LHCN-M2 (cell line): ENCODE results near the gene F7. TPM values are rescaled to one million over a fixed set of nuclear protein-coding genes. Genes with fewer than 3 reads are reported as not detected.
"Not testable (repeated sequence)": the region's sequence is repeated elsewhere in the genome, so short reads cannot be mapped to it uniquely, and the experiment has no call there.

Experiments used
- DNase-seq: peaks from one replicate; pipeline ENCODE4 v3.0.0-alpha.2; 2012; ENCODE audit warnings: low read depth
- total RNA-seq: library from RNA; depleted of rRNA; stranded (reverse); fragments of >200 nt; gene quantifications from 2 replicates; pipeline ENCODE4 v1.2.3, GENCODE V29; 2014

The F7 gene
- total RNA-seq, 1 experiment from 2014 or later: not detected

DNA sequence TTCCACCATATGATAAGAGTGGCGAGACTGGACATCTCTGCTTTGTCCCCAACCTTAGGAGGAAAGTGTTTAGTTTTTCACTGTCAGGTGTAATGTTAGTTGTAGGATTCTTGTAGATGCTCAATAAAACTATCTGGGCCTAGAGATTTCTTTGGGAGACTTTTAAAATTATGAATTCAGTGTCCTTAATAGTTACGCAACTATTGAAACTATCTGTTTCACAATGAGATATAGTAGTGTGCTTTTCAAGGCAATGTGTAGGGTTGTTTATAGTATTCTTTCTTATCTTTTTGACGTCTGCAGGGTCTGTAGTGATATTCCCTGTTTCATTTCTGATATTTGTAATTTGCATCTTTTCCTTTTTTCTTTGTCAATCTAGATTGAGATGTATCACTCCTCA lies 33.2 kb upstream of the F7 start:
- no peak for DNase-seq

DNA sequence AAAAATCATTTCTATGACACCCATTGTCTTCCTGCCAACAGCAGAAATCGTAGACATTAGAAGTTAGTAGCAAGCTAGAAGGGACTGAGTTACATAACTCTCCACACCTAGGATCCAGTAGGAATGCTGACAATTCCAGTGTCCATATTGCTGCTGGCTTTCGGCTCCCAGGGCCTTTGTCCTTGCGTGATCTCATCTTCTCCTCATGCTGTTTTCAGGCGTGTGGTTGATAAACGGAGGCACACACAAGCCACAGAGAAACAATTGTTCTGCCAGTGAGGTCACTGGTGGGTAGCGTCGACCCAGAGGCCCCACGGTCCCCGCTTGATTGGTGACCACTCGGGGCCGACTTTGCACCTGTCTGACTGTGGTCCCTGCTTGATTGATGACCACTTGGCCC lies 31.6 kb upstream of the F7 start:
- DNase-seq: no peak

DNA sequence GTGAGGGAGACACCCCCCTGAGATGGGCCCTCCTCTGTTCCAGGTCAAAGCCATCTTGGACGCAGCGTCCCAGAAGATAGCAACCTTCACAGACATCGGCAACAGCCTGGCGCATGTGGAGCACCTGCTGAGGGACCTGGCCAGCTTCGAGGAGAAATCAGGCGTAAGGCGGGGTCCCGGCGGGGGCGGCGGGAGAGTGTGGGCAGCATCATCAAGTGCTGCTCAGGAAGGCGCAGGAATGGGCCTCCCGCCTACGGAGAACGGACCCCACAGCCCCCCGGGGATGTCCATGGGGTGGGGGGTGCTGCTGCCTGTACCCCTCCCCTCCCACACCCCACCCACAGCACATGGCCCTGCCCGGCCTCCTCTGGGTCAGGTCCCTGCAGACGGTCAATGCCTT lies 31.2 kb upstream of the F7 start:
- no peak for DNase-seq

DNA sequence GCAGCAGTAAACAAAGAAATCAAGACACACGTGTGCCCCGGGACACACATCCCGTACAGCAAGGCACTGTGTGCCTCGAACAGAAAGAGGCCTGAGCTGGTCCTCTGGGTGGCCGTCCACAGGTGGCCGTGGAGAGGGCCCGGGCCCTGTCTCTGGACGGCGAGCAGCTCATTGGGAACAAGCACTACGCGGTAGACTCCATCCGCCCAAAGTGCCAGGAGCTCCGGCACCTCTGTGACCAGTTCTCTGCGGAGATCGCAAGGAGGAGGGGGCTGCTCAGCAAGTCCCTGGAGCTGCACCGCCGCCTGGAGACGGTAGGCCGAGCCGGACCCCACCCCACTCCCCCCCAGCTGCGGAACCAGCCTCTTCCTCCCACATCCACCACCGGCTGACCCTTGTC lies 30.7 kb upstream of the F7 start:
- DNase-seq: no peak

DNA sequence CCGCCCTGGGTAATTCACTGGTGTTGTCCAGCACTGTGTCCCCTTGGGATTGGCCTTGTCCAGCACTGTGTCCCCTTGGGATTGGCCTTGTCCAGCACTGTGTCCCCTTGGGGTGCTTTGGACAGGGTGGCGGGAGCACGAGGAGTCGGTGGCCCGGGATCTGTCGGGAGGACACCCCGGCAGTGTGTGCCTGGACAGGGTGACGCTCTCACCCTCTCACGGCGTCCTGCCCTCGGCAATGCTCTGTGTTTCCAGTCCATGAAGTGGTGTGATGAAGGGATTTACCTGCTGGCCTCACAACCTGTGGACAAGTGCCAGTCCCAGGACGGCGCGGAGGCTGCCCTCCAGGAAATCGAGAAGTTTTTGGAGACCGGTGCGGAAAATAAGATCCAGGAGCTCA lies 29.9 kb upstream of the F7 start:
- DNase-seq: no peak

DNA sequence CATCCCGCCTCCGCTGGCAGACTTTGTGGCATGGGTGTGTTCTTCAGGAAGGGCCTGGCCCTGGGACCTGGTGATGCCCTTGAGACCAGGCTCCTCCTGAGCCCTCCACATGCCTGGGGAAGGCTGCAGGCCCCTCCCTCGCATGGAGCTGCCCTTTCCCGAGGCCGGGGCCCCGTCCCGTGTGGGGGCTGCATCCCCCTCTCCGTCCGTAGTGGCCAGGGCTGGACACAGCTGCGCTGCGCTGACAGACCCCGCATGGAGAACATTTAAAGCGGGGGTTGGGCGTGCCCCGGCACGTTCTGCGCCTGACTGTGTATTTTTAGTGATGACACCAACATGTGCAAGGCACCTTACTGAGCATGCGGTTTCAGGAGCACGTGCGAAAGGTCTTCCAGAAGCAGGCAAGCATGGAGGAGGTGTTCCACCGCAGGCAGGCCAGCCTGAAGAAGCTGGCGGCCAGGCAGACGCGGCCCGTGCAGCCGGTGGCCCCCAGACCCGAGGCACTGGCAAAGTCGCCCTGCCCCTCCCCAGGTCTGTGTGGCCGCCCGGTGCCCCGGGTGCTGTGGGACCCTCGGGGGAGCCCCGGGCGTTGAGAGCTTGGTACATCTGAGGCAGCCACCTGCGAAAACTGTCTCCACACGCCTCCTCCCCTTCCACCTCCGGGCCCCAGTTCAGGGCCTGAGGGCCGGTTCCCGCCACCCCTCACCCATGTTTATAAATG lies 28.8 kb upstream of the F7 start:
- no peak for DNase-seq

DNA sequence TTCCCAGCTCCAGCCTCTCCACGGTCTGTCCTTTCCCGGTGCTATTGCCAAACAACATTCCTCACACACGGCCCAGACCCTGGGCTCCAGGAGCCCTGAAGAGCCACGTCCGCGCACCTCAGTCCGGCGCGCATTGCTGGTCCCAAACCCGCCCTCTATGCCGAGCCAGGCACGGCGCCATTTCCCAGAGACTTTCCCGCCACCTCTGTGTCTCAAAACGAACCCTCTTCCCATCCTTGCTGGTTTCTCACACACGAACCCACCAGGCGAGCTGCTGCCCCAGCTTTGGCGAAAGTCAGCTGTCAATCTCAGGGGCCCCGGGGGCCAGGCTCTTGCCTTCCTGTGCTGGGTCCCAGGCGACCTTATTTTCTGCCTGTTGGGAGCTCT lies 28.0 kb upstream of the F7 start:
- no peak for DNase-seq

DNA sequence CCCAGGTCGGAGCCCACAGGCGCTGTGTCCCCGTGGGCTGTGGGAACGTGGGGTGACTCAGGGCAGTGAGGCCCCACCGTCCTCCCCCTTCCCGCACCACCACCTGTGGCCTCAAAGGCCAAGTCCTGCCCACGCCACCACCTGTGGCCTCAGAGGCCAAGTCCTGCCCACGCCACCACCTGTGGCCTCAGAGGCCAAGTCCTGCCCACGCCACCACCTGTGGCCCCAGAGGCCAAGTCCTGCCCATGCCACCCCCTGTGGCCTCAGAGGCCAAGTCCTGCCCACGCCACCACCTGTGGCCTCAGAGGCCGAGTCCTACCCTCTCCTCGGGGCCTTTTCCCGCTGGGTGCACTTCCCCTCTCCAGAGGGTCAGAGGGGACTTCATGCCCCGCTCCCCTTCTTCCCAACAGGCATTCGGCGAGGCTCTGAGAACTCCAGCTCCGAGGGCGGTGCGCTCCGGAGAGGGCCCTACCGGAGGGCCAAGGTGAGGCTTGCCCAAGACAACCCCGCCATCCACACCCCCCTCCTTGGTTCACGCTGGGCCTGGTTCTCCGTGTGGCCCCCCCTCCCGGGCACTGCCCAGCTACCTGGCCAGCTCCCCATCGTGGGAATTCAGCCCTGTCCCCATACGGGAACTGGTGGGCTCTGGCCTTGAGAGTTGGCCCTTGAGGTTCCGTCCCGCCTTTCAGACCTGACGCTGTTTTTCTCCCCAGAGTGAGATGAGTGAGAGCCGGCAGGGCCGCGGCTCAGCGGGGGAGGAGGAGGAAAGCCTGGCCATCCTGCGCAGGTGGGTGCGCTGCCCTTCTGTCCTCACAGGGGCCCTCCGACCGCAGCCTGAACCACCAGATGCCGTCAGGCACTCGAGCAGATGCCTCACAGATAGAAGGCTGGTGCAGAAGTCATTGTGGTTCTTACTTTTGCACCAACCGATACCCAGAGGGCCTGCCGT lies 27.4 kb upstream of the F7 start:
- no peak for DNase-seq

DNA sequence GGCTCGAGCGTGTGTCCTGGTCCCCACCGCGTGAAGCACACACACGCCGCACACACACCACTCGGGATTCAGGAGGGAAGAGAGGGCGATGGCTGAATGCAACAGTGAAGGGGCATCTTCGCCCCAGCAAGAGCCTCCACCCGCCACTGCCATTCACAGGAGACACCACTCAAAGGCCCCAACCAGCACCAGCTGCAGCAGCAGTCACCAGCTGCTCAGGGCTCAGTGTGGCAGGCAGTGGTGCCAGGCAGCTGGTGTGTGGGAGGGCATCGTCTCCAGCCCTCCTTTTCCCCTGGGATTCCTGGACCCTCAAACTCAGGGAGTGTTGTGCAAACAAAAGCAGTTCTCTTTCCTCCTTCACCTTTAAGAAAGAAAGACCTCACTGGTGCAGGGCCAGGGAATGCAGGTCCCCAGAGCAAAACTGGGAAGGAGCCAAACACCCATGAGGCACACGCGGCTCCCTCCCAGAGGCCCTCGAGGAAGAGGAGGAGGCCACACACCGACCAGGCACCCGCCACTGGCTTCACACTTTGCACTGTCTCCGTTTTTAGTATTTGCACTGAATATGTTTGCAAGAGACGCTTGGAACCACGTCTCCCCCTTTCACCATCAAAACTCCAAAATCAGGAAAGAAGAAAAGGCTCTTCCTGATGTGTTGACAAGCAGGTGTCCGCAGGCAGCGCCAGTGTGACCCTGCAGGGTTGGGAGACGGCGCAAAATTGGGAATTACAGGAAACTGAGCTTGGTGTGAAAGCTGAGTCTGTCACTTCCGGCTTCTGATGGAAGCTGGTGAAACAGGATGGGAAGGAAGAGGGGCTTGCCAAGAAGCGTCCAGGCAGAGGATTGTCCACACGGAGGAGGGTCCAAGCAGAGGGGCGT lies 26.4 kb upstream of the F7 start:
- DNase-seq: peak; percentile 32

DNA sequence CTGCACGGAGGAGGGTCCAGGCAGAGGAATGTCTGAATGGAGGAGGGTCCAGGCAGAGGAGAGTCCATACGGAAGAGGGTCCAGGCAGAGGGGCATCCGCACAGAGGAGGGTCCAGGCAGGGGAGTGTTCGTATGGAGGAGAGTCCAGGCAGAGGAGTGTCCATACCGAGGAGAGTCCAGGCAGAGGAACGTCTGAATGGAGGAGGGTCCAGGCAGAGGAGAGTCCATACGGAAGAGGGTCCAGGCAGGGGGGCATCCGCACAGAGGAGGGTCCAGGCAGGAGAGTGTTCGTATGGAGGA lies 25.9 kb upstream of the F7 start:
- DNase-seq: not testable (repeated sequence)

DNA sequence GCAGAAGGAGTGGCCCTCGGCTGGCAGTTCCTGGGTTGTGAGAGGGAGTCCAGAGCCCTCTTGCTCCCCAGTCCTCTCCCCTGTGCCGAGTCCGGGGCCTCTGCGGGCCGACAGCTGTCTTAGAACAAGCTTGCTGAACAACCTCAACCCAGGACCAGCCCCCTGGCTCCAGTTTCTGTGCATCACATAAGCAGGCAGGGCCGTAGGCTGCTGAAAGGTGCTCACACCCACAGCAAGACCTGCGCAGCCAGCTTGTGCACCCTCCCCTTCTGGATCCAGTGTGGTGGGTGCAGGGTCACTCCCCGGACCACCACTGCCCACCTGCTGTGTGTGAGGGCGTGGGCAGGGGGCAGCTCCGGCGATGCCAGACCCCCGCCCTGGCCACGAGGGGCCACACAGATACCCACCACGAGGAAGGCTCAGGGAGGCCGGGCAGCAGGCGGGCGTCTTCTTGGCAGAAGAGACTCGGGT lies 25.2 kb upstream of the F7 start:
- DNase-seq: no peak

DNA sequence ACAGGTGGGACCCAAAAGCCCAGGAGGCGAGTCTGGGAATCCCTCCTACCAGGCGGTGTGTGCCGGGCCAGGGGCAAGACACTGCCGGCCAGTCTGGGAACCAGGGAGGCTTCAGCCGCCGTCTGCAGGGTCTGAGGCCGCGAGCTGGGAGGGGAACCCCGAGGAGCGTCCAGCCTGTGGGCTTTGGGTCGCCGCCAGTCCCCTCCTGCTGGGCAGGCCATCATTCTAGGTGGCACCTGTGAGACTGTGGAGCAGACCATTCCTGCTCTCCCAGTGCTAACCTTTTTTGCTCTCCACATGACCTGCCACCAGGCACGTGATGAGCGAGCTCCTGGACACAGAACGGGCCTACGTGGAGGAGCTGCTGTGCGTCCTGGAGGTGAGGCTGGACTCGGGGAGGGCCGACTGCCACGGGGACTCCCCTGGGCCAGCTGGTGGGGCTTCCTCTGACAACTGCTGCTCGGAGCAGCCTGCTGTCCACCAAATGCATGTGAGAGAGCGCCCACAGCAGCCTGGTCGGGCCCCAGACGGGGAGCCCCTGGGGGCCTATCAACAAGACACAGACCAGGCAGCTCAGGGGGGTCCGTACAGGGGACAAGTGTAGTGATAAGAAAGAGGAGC lies 24.6 kb upstream of the F7 start:
- DNase-seq: no peak

DNA sequence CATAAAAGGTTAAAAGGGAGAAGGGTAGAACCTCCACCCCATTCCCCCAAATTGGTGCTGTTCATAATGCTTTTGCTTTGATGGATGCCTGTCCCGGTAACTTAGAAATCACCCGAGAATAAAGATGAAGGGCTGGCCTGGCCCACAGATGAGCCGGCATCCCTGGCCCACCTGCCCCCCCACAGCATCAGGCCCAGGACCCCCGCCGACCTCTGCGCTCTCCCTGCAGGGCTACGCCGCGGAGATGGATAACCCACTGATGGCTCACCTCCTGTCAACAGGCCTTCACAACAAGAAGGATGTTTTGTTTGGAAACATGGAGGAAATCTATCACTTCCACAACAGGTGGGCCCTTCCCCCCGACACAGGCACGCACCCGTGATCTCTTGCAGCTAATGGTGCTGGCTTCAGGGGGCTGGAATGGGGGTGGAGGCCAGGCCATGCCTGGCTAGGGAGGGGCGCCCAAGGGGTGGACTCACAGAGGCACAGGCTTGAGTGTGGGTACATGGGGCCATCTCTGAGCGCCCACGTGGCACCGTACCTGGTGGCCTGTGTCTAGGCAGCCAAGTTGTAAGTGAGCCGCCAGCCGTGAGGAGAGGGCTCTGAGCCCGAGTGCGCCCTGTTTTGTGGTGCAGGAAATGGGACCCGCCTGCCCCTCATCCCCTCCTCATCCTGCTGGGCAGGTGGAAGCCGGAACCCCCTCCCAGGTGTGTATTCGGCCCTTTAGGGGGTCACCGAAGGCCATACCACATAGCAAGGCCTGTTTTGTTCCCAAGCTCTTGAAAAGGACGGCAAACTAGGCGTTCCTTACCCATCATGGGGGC lies 23.2 kb upstream of the F7 start:
- no peak for DNase-seq

DNA sequence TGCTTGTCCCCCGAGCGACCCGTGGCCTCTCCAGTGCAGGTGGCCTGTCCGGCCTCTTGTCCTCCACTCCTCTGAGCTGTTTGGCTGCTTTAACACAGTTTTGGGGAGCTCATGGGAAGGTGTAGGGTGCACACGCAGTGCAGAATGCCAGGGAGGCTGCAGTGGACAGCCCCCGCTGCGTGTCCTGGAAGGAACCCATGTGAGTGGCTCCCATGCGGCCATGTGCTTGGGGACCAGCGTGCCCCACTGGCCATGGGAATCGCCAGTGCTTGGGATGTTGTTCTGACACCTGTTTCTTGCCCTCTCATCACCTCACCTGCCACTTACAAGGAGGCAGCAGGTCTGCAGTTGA lies 22.6 kb upstream of the F7 start:
- no peak for DNase-seq

DNA sequence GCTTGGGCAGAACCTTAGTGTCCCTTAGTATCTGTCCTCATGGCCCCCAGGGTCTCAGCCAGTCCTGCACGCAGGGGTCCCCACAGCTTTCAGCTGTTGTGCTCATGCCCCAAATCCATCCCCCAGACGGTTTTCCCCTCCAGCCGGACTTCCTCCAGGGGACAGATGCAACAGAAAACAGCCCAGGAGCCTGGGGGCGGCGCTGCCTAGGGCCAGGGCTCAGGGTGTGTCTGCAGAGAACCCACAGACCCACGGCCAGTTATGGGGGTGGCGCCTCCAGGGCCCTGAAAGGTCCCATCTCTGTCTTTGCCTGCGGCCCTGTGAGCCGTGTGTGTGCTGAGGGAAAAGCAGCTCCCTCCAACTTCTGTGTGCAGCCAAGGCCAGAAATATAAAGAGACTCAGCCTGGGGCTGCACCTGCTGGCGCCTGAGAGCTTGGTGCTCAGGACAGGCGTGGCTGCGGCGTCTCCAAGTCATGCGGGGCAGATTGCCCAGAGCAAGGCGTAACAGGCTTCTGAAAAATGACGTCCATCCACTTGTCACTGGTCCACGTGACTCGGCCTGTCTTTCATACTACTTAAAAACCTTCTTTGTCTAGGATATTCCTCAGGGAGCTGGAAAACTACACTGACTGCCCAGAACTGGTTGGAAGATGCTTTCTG lies 22.1 kb upstream of the F7 start:
- DNase-seq: peak; percentile 21

DNA sequence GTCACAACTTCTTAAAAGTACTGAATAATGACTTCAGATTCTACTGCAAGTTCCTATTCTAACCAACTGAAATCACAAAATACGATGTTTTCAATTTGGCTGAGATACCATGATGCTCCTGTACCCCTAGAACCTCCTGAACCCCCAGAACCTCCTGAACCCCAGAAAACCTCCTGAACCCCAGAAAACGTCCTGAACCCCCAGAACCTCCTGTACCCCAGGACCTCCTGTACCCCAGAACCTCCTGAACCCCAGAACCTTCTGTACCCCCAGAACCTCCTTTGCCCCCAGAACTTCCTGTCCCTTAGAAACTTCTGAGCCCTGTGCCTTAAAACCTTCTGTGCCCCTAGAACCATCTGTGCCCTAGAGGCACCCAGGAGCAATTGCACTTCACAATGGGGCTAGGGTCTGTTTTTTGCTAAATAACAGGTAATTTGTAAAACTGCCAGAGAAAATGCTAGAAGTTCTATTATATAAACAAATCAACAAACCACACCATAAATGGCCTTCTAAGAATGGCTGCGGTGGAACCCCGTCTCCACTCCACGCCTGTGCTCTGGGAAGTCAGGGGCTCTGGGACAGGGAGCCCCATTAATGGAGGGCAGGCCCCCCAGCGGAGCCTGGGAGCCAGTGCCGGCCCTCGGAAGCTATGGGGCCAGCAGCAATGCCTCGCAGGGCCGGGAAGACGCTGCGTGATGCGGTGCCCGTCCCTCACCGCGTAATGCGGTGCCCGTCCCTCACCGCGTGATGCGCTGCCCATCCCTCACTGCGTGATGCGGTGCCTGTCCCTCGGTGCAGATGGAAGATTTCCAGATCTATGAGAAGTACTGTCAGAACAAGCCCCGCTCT lies 21.3 kb upstream of the F7 start:
- no peak for DNase-seq

DNA sequence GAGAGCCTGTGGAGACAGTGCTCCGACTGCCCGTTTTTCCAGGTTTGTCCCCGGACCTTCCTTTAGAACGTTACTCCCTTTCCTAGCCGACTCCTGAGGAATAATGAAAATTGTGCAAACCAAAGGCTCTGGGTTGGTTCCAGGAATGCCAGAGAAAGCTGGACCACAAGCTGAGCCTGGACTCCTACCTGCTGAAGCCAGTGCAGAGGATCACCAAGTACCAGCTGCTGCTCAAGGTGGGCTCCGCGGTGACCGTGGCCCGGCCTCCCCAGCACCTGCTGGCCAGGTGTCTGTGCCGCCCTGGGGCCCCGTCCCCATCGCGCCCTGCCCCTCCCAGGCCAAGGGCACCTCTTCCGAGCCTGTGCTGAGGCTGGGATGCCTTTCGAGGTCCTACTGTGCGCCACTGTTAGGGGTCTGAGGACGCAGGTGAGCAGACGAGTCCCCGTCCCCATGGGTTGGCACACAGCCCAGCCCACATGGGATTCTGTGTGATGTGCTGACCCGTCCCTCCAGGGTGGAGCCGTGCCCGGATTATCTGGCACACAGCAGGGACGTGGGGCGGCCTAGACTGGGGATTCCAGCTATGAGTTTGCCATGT lies 20.5 kb upstream of the F7 start:
- DNase-seq: no peak

DNA sequence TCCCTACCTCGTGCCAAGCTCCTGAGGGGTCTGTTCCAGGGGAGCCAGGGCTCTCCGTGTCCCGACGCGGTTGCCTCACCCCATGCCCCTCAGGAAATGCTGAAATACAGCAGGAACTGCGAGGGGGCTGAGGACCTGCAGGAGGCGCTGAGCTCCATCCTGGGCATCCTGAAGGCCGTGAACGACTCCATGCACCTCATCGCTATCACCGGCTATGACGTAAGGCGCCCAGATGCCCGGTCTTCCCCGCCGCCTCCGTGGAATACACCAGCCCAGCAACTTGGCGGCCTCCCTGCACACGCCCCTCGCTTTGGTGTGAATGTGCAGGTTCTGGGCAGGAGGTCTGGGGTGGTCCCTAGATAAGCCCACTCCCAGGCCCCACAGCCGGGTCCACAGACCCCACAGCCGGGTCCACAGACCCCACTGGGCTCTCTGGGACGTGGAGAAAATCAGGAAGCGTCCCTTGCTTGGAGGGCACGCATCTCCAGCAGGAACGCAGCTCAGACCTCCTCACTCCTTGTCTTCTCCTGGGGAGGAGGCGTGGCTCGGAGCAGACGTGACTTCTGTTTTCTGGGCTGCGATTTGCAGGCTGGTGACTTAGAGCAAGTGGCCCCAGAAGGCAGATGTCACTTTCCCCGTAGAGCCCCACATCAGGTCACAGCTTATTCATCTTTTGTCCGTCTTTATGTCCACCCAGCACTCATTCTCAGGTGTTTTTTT lies 19.4 kb upstream of the F7 start:
- DNase-seq: no peak
